Skeletal muscle cell (primary cell): Measurements from ENCODE around the gene FADS2.

Experiments
- DNase-seq: peaks from one replicate; pipeline ENCODE4 v3.0.0-alpha.2; 2010; ENCODE audit warnings: low read depth
- H3K4me3 ChIP-seq: 2 replicates; pipeline ENCODE4 v1.5.1; 2011; ENCODE audit warnings: low read depth, mild to moderate bottlenecking, control low read depth, low read length, moderate library complexity

Gene FADS2

DNA sequence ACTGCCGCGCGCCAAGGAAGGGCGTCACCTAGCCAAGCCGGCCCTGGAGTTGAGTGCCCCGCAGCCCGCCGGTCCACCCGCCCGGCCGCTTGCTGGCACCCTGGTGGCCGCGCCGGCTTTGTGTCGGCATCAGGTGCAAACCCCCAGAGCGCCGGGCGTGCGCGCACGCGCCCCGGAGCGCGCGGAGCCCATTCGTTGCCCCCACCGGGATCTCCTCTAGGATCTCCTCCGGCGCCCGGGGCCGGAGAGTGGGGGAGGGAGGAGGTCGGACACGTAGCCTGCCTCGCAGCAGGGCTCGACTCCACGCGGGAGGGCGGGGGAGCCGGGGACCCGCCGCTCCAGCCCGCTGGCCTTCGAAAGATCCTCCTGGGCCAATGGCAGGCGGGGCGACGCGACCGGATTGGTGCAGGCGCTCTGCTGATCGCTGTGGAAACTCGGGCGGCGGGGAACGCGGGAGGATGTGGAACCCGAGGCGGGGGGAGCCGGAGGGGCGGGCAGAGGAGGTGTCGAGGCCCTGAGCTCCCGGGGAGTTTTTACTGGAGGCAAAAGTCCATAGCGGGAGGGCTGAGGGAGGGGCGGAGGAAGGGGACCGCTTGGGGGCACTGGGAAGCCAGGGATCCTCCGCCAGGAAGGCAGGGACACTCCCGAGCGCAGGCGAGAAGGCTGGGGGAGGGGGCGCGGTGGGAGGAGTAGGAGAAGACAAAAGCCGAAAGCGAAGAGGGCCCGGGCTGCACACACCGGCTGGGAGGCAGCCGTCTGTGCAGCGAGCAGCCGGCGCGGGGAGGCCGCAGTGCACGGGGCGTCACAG is at the start of gene FADS2:
FADS2 (plus strand) TSS at position 730 of the 808 bp plus-strand sequence. CDS start 91 bp downstream, outside the sequence.
- peak; percentile 92 for DNase-seq
- peak within 1 kb of the TSS; percentile 94 for H3K4me3 ChIP-seq

DNA sequence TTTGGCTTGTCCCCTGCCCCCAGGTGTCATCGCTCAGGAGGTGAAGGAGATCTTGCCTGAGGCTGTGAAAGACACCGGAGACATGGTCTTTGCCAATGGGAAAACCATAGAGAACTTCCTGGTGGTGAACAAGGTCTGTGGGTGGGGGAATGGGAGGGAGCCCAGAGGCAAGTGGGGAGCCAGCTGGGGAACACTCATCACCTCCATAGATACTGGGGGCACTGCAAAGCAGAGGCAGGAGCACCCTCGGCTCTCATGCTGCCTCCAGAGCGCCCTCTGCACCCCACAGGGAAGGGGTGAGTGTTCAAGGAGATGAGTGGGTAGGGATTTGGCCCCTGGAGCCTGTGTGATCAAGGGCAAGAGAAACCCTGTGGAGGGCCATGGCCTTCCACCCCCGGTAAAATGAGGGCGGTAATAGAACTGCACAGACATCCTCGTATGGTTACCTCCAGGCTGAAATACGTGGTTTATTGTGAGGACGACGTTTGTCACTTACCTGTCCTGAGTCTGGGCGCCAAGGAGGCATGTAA is 49.7 kb upstream of the FADS2 start:
- no peak for DNase-seq
- H3K4me3 ChIP-seq: no peak overlapping the region

GRCh38 chr11:61778920-61779650 is 49.0 kb upstream of the FADS2 start:
- no peak for DNase-seq
- no peak overlapping the region for H3K4me3 ChIP-seq

GRCh38 chr11:61779666-61780525 is 48.2 kb upstream of the FADS2 start:
- no peak for DNase-seq
- no peak overlapping the region for H3K4me3 ChIP-seq

DNA sequence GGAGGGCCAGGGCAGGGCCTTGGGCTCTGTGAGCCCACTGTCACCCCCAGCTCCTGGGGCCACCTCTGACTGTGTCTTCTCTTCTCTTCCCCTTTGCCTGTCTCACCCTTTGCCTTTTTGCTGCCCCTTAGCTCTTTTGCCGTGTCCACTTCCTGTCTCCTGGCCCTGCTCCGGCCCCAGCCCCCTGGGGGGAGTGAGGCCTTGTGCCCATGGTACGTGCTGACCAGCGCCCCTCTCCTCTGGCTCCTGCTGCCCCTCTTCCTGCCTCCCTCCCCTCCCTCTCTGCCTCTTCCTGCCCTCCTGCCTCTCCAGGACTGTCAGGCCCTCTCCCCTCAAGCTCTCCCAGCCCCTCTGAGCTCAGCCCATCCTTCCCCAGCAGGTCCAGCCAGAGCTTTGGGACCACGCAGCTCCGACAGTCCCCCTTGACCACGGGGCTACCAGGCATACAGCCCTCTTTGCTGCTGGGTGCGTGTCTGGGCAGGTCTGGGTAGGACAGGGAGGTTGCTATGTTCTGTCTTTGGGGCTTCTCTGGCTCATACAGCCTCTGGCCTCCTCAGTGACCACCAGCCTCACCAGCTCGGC is 47.4 kb upstream of the FADS2 start:
- H3K4me3 ChIP-seq: no peak overlapping the region
- DNase-seq: no peak

DNA sequence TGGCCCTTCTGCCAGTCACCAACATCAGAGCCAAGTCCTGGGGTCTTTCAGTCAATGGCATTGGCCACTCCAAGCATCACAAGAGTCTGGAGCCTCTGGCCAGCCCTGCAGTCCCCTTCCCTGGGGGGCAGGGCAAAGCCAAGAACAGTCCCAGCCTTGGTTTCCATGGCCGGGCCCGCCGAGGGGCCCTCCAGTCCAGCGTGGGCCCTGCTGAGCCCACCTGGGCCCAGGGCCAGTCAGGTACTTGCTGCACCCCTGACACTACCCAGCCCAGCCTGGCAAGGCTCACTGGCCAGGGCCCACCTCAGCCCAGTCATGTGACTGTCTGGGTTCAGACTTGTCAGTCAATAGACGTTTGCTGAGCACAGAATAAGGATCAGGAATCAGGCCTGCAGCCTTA is 46.5 kb upstream of the FADS2 start:
- no peak overlapping the region for H3K4me3 ChIP-seq
- DNase-seq: no peak

- no peak for DNase-seq
Measured at GRCh38 chr11:61782299-61782698, 45.8 kb upstream of the FADS2 start.

DNA sequence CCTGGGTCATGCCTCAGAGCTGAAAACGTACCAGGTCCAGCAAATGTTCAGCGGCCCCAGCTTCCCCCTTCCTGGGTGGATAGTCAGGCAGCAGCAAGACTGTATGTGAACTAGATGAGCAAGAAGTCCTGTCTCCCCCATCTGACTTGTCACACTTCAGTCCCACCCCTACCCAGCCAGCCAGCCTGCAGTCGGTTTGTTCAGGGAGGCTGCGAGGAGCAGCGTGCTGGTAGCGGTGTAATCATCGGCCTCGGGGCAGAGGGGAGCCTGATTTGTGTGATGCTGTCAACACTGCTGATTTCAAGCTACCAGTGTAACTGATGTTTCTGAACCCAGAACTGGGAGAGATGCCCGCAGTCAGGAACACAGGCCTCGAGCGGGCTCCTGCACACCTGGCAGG is 45.3 kb upstream of the FADS2 start:
- H3K4me3 ChIP-seq: no peak overlapping the region

More at GRCh38 chr11:61782299-61782698, 45.8 kb upstream of the FADS2 start:
- no peak overlapping the region for H3K4me3 ChIP-seq

DNA sequence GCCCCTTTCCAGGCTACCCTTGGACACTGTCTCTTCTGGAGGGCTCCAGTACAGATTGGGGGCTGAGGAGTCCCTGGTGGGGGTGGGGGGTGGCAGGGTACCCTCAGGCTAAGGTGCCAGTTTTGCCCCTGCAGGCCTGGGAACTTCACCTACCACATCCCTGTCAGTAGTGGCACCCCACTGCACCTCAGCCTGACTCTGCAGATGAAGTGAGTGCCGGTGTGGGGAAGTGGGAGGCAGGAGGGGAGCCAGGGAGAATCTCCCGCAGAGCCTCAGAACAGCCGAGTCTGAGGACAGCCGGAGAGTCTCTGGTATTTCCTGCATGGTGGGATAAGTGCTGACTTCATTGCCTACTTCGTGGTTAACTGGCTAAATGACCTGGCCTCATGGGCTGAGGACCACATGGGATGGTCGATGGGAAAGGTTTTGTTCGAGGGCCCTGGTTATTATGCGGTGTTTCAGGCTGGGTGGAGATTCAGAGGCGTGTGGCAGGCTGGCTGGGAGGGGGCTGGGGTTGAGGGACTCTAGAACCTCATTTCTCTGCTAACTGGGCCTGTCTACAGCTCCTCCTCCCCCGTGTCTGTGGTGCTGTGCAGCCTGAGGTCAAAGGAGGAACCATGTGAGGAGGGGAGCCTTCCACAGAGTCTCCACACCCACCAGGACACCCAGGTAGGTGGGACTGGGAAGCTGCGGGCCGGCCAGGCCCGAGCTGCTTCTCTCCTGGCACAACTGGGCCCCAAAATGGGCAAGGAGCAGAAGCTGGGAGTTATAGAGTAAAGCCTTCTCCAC is 44.2 kb upstream of the FADS2 start:
- no peak overlapping the region for H3K4me3 ChIP-seq
- peak; percentile 25 for DNase-seq

More for the DNA sequence above, 45.3 kb upstream of the FADS2 start:
- no peak for DNase-seq

DNA sequence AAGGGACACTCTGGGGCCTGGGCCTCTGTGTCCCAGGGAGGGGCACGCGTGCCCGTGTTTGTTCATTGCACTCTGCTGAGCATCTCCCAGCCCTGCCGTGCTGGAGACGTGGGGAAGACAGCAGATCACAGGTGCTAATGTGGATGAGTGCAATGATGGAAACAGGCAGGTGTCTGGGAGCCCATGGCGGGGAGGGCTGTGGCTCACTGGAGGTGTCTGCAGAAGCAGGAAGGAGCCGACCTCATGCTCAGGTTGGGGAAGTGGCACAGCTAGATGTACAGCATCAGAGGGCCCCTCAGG is 43.6 kb upstream of the FADS2 start:
- H3K4me3 ChIP-seq: no peak overlapping the region
- no peak for DNase-seq

DNA sequence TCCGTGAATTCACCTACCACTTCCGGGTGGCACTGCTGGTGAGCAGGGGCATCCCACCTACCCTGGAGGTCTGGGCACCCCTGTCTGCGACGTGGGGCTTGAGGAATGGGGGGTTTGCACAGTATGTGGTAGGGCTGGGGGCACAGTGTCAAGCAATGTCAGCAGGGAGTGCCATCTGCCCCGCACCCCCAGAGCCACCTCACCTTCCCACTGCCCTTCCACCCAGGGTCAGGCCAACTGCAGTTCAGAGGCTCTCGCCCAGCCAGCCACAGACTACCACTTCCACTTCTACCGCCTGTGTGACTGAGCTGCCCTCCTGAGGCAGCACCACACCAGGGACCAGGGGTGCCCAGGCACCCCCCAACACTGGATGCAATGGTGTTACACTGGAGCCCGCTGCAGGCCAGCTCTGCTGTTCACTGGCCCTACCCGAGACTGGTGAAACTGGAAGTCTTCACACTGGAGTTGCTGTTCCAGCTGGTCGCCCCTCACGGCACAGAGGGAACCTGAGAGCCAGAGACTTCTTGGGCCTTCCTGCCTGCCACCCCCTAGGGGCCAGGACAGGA is 42.2 kb upstream of the FADS2 start:
- no peak overlapping the region for H3K4me3 ChIP-seq
- no peak for DNase-seq

DNA sequence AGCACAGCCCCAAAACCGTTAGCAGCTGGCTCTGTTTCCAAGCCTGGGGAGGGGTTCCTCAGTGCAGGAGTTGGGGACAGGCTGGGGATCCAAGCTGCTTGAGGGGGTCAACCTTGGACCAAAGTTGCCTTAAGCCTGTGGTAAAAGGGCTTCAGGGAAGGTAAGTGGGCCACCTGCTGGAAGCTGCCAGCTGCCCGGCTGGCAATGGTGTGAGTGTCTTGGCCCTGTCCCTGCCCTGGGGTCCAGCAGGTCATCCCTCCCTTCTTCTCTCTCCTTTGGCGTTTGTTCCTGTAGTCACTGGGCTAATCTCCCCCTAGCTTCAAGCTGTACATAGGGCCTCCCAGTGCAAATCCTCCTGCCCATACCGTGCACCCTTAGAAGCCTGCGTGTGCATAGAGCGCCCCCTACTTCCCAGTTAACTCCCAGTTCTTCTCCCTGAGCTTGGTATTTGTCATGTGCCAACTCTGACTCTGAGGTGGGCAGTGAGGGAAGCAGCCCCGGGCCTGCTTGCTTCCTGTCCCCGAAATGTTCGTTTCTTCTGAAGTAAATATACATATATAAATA is 40.1 kb upstream of the FADS2 start:
- DNase-seq: peak; percentile 19
- no peak overlapping the region for H3K4me3 ChIP-seq

GRCh38 chr11:61791737-61792309 is 36.3 kb upstream of the FADS2 start:
- DNase-seq: peak; percentile 82
- peak overlapping the region; percentile 79 for H3K4me3 ChIP-seq

GRCh38 chr11:61792310-61793082 is 35.6 kb upstream of the FADS2 start, which contains the start of the genes FEN1 and TMEM258:
TSS of gene FEN1 (plus strand) at chr11:61792911. CDS start at chr11:61795362, 2,451 bp downstream.
TSS of gene TMEM258 (minus strand) at chr11:61792599. CDS start at chr11:61792558, 41 bp downstream.
- H3K4me3 ChIP-seq: peak within 1 kb of the TSS; percentile 79
- DNase-seq: peak; percentile 83

DNA sequence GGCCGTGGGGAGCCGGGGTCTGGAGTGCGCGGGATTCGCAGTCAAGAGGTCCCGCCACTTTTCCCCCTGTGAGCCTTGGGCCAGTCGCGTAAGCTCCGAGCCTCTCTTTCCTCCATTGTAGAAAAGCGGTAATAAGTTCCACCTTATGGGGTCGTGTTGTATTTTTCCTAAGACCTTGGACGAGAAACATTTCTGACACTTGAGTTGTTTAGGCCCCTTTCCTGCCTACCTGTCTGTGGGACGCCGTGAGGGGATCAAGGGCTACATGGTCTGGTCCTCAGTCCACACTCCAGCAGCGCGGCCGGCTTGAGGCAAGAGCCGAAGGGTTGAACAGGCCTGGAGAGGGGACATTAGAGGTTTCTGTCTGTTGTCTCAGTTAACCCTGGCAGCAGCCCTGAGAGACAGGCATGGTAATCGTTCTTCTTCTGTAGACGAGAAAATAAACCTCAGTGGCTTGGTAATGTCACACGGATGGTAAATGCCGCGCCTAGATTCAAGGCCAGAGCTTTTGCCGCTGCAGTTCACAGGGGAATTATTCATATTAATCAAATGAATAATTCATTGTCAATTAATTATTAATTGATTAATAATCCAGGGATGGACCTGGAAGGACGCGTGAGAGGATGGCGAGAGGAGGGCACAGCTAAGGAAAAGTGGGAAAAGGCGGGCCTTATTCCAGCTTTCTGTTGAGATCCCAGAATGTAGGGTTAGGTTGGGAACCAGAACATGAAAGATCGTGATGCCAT is 34.8 kb upstream of the FADS2 start:
- H3K4me3 ChIP-seq: peak overlapping the region; percentile 79
- DNase-seq: no peak

- DNase-seq: no peak
- H3K4me3 ChIP-seq: peak overlapping the region; percentile 79
Measured at GRCh38 chr11:61793829-61794204, 34.3 kb upstream of the FADS2 start.
